ENCODE results near the gene OR8H2. TPM values are rescaled to one million over a fixed set of nuclear protein-coding genes. Genes with fewer than 3 reads are reported as not detected.
"Not testable (repeated sequence)": the region's sequence is repeated elsewhere in the genome, so short reads cannot be mapped to it uniquely, and the experiment has no call there.

The OR8H2 gene
- total RNA-seq, 1 donor from 2014 or later: not detected

DNA sequence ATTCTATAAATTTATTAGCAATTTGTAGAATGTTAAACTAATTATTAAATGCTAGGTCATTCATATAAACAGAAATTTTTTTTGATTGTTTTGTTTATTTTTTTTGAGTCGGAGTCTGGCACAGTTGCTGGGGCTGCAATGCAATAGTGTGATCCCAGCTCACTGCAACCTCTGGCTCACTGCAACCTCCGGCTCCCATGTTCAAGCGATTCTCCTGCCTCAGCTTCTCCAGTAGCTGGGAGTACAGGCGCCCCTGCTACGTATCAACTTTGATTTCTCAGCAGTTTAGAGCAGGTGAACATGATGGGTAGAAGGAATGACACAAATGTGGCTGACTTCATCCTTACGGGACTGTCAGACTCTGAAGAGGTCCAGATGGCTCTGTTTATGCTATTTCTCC lies 18.6 kb downstream of the OR8H2 start, which contains the start of gene OR8H3:
TSS of gene OR8H3 (plus strand) at position 301 of the 400 bp plus-strand sequence. CDS start at position 301, 0 bp downstream.
- Histone ChIP-seq H3K27ac (ENCODE audit: low read depth, low read length) (no peak within 1 kb of the TSS), H3K4me2 (ENCODE audit: low read length) (no peak within 1 kb of the TSS), H2AFZ (ENCODE audit: low read depth, low read length) (no peak within 1 kb of the TSS), H3K4me1 (ENCODE audit: insufficient read depth, low read length) (no peaks in the 10 kb centered on the region), H3K27me3 (ENCODE audit: insufficient read depth, low read length) (no peaks in the 10 kb centered on the region), H3K36me3 (ENCODE audit: insufficient read depth, low read length) (no peaks in the 10 kb centered on the region), H3K79me2 (ENCODE audit: insufficient read depth, low read length) (no peaks in the 10 kb centered on the region), H3K9ac (ENCODE audit: low read length) (no peak within 1 kb of the TSS), H4K20me1 (ENCODE audit: insufficient read depth, low read length) (no peaks in the 10 kb centered on the region), H3K4me3 (ENCODE audit: insufficient read depth, low read depth, low read length) (no peak within 1 kb of the TSS), H3K9me3 (ENCODE audit: insufficient read depth, low read depth, low read length) (no peaks in the 10 kb centered on the region)
- Mint-ChIP-seq H3K9me3 (ENCODE audit: unreplicated experiment) (no peaks in the 10 kb centered on the region), H3K27ac (ENCODE audit: unreplicated experiment) (no peak within 1 kb of the TSS), H3K27me3 (ENCODE audit: low read depth, unreplicated experiment) (no peaks in the 10 kb centered on the region), H3K4me3 (ENCODE audit: unreplicated experiment) (no peak within 1 kb of the TSS), H3K4me1 (ENCODE audit: low read depth, unreplicated experiment) (no peaks in the 10 kb centered on the region), H3K36me3 (ENCODE audit: low read depth, unreplicated experiment) (no peaks in the 10 kb centered on the region)
- TF ChIP-seq EZH2 (IDR thresholded peaks at IDR 0.05; ENCODE audit: insufficient read depth, low read length): no peak
- no peak for DNase-seq (ENCODE audit: low read depth)
- no peak for FAIRE-seq

DNA sequence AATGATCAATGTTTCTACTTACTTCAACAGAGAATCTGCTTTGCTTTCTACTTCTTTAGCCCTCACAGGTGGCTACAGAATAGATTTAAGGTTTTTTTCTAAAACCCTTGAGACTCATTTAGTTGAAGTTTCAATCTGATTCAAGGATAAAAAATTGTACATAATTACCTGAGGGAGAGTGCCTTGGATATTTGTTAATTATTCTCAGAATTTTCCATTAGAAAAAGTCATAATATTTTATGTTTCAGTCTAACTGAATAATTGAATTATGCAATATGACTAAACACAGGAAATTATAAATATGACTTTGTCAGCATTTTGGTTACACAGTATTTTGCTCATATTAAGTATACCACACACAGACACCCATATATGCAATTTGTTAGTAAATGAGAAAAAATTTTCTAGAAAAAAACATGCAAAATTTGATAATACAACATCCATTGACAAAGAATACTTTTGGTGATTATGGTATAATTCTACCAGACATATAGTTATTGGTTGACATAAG lies 36.7 kb downstream of the OR8H2 start, which contains the start of gene OR8J3:
TSS of gene OR8J3 (minus strand) at position 51 of the 511 bp plus-strand sequence. CDS start 2,483 bp downstream, outside the sequence.
- FAIRE-seq: no peak

DNA sequence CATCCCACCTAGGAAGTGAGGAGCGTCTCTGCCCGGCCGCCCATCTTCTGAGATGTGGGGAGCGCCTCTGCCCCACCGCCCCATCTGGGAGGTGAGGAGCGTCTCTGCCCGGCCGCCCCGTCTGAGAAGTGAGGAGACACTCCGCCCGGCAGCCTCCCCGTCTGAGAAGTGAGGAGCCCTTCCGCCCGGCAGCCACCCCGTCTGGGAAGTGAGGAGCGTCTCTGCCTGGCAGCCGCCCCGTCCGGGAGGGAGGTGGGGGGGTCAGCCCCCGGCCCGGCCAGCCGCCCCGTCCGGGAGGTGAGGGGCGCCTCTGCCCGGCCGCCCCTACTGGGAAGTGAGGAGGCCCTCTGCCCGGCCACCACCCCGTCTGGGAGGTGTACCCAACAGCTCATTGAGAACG lies 40.2 kb downstream of the OR8H2 start:
- FAIRE-seq; H3K4me2 ChIP-seq (ENCODE audit: low read length); DNase-seq (ENCODE audit: low read depth): not testable (repeated sequence)

More for the DNA sequence above, 36.7 kb downstream of the OR8H2 start, which contains the start of gene OR8J3:
- H3K9ac ChIP-seq (ENCODE audit: low read length): no peak within 1 kb of the TSS
- no peaks in the 10 kb centered on the region for H3K36me3 Mint-ChIP-seq (ENCODE audit: low read depth, unreplicated experiment)
- no peaks in the 10 kb centered on the region for H4K20me1 ChIP-seq (ENCODE audit: insufficient read depth, low read length)
- H3K4me3 Mint-ChIP-seq (ENCODE audit: unreplicated experiment): no peak within 1 kb of the TSS
- no peak within 1 kb of the TSS for H3K4me3 ChIP-seq (ENCODE audit: insufficient read depth, low read depth, low read length)
- no peaks in the 10 kb centered on the region for H3K79me2 ChIP-seq (ENCODE audit: insufficient read depth, low read length)
- H2AFZ ChIP-seq (ENCODE audit: low read depth, low read length): no peak within 1 kb of the TSS
- H3K27ac ChIP-seq (ENCODE audit: low read depth, low read length): no peak within 1 kb of the TSS
- no peak within 1 kb of the TSS for H3K27ac Mint-ChIP-seq (ENCODE audit: unreplicated experiment)
- TF ChIP-seq EZH2 (IDR thresholded peaks at IDR 0.05; ENCODE audit: insufficient read depth, low read length): no peak
- TF ChIP-seq, protein P1, sequence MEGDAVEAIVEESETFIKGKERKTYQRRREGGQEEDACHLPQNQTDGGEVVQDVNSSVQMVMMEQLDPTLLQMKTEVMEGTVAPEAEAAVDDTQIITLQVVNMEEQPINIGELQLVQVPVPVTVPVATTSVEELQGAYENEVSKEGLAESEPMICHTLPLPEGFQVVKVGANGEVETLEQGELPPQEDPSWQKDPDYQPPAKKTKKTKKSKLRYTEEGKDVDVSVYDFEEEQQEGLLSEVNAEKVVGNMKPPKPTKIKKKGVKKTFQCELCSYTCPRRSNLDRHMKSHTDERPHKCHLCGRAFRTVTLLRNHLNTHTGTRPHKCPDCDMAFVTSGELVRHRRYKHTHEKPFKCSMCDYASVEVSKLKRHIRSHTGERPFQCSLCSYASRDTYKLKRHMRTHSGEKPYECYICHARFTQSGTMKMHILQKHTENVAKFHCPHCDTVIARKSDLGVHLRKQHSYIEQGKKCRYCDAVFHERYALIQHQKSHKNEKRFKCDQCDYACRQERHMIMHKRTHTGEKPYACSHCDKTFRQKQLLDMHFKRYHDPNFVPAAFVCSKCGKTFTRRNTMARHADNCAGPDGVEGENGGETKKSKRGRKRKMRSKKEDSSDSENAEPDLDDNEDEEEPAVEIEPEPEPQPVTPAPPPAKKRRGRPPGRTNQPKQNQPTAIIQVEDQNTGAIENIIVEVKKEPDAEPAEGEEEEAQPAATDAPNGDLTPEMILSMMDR (IDR thresholded peaks at IDR 0.05; ENCODE audit: insufficient read depth, low read depth, low read length): no peak
- no peak for DNase-seq (ENCODE audit: low read depth)
- H3K9me3 ChIP-seq (ENCODE audit: insufficient read depth, low read depth, low read length): peaks cover 1% of the 10 kb centered on the region
- H3K27me3 Mint-ChIP-seq (ENCODE audit: low read depth, unreplicated experiment): no peaks in the 10 kb centered on the region
- H3K9me3 Mint-ChIP-seq (ENCODE audit: unreplicated experiment): no peaks in the 10 kb centered on the region
- H3K4me1 ChIP-seq (ENCODE audit: insufficient read depth, low read length): no peaks in the 10 kb centered on the region
- no peaks in the 10 kb centered on the region for H3K36me3 ChIP-seq (ENCODE audit: insufficient read depth, low read length)
- H3K27me3 ChIP-seq (ENCODE audit: insufficient read depth, low read length): no peaks in the 10 kb centered on the region
- H3K4me1 Mint-ChIP-seq (ENCODE audit: low read depth, unreplicated experiment): no peaks in the 10 kb centered on the region
- no peak within 1 kb of the TSS for H3K4me2 ChIP-seq (ENCODE audit: low read length)

More for the DNA sequence above, 40.2 kb downstream of the OR8H2 start:
- H3K9me3 ChIP-seq (ENCODE audit: insufficient read depth, low read depth, low read length); H4K20me1 ChIP-seq (ENCODE audit: insufficient read depth, low read length); H3K9ac ChIP-seq (ENCODE audit: low read length); H3K27me3 Mint-ChIP-seq (ENCODE audit: low read depth, unreplicated experiment); H2AFZ ChIP-seq (ENCODE audit: low read depth, low read length); H3K79me2 ChIP-seq (ENCODE audit: insufficient read depth, low read length); H3K36me3 ChIP-seq (ENCODE audit: insufficient read depth, low read length); H3K9me3 Mint-ChIP-seq (ENCODE audit: unreplicated experiment); H3K36me3 Mint-ChIP-seq (ENCODE audit: low read depth, unreplicated experiment); H3K4me1 ChIP-seq (ENCODE audit: insufficient read depth, low read length); H3K27ac Mint-ChIP-seq (ENCODE audit: unreplicated experiment); H3K4me3 ChIP-seq (ENCODE audit: insufficient read depth, low read depth, low read length); H3K4me1 Mint-ChIP-seq (ENCODE audit: low read depth, unreplicated experiment); H3K27me3 ChIP-seq (ENCODE audit: insufficient read depth, low read length); H3K27ac ChIP-seq (ENCODE audit: low read depth, low read length); H3K4me3 Mint-ChIP-seq (ENCODE audit: unreplicated experiment): not testable (repeated sequence)
